ENCODE measurements around the gene TSPAN18.

Gene TSPAN18

GRCh38 chr11:44699497-44700408, 27.0 kb upstream of the TSPAN18 start:
- no peaks in the 10 kb centered on the region for H3K79me2 ChIP-seq (ENCODE audit: low read length)
- no peak overlapping the region for H2AFZ ChIP-seq (ENCODE audit: low read depth, low read length)
- no peak overlapping the region for H3K4me3 ChIP-seq (ENCODE audit: low read length)
- no peak overlapping the region for H3K4me2 ChIP-seq (ENCODE audit: low read length)
- H3K9me3 ChIP-seq (ENCODE audit: insufficient read depth, low read length) = peaks cover 4% of the 10 kb centered on the region; the same call in 1 of the 2 replicates
- H3K4me1 ChIP-seq (ENCODE audit: low read length) = peaks cover 4% of the 10 kb centered on the region
- peaks cover 22% of the 10 kb centered on the region for H3K27me3 ChIP-seq (ENCODE audit: low read depth, low read length)
- no peaks in the 10 kb centered on the region for H3K36me3 ChIP-seq (replicated peaks; ENCODE audit: low read depth, low read length)
- no peaks in the 10 kb centered on the region for H4K20me1 ChIP-seq (ENCODE audit: insufficient read depth, low read length)
- H3K9ac ChIP-seq (ENCODE audit: low read length) = no peak overlapping the region
- H3K27ac ChIP-seq (ENCODE audit: low read length) = no peak overlapping the region
- TF ChIP-seq CTCF (IDR thresholded peaks at IDR 0.05; ENCODE audit: low read depth, low read length) (no peak), EZH2phosphoT487 (IDR thresholded peaks at IDR 0.05; ENCODE audit: low read depth) (no peak)

GRCh38 chr11:44701276-44701675, 25.5 kb upstream of the TSPAN18 start:
- Histone ChIP-seq H3K79me2 (ENCODE audit: low read length) (no peaks in the 10 kb centered on the region), H3K4me1 (ENCODE audit: low read length) (no peaks in the 10 kb centered on the region), H3K27ac (ENCODE audit: low read length) (no peak overlapping the region), H3K9ac (ENCODE audit: low read length) (no peak overlapping the region), H3K27me3 (ENCODE audit: low read depth, low read length) (peaks cover 22% of the 10 kb centered on the region), H3K4me2 (ENCODE audit: low read length) (no peak overlapping the region), H2AFZ (ENCODE audit: low read depth, low read length) (no peak overlapping the region), H3K9me3 (ENCODE audit: insufficient read depth, low read length) (peaks cover 4% of the 10 kb centered on the region; the same call in 1 of the 2 replicates), H3K4me3 (ENCODE audit: low read length) (no peak overlapping the region), H4K20me1 (ENCODE audit: insufficient read depth, low read length) (no peaks in the 10 kb centered on the region), H3K36me3 (replicated peaks; ENCODE audit: low read depth, low read length) (no peaks in the 10 kb centered on the region)
- TF ChIP-seq CTCF (IDR thresholded peaks at IDR 0.05; ENCODE audit: low read depth, low read length) (no peak), EZH2phosphoT487 (IDR thresholded peaks at IDR 0.05; ENCODE audit: low read depth) (no peak)

GRCh38 chr11:44702889-44703288, 23.9 kb upstream of the TSPAN18 start:
- Histone ChIP-seq H2AFZ (ENCODE audit: low read depth, low read length) (no peak overlapping the region), H3K79me2 (ENCODE audit: low read length) (no peaks in the 10 kb centered on the region), H3K27ac (ENCODE audit: low read length) (no peak overlapping the region), H3K4me2 (ENCODE audit: low read length) (no peak overlapping the region), H3K36me3 (replicated peaks; ENCODE audit: low read depth, low read length) (no peaks in the 10 kb centered on the region), H3K4me1 (ENCODE audit: low read length) (no peaks in the 10 kb centered on the region), H3K4me3 (ENCODE audit: low read length) (no peak overlapping the region), H4K20me1 (ENCODE audit: insufficient read depth, low read length) (no peaks in the 10 kb centered on the region), H3K27me3 (ENCODE audit: low read depth, low read length) (peaks cover 22% of the 10 kb centered on the region), H3K9me3 (ENCODE audit: insufficient read depth, low read length) (peaks cover 4% of the 10 kb centered on the region; the same call in 1 of the 2 replicates), H3K9ac (ENCODE audit: low read length) (no peak overlapping the region)
- TF ChIP-seq EZH2phosphoT487 (IDR thresholded peaks at IDR 0.05; ENCODE audit: low read depth) (no peak), CTCF (IDR thresholded peaks at IDR 0.05; ENCODE audit: low read depth, low read length) (no peak)

GRCh38 chr11:44707094-44707493, 19.7 kb upstream of the TSPAN18 start:
- H3K79me2 ChIP-seq (ENCODE audit: low read length) = no peaks in the 10 kb centered on the region
- H3K27ac ChIP-seq (ENCODE audit: low read length) = no peak overlapping the region
- H3K36me3 ChIP-seq (replicated peaks; ENCODE audit: low read depth, low read length) = no peaks in the 10 kb centered on the region
- no peak for TF ChIP-seq CTCF (IDR thresholded peaks at IDR 0.05; ENCODE audit: low read depth, low read length)
- TF ChIP-seq EZH2phosphoT487 (IDR thresholded peaks at IDR 0.05; ENCODE audit: low read depth) = no peak
- no peaks in the 10 kb centered on the region for H4K20me1 ChIP-seq (ENCODE audit: insufficient read depth, low read length)
- H3K4me3 ChIP-seq (ENCODE audit: low read length) = no peak overlapping the region
- no peaks in the 10 kb centered on the region for H3K4me1 ChIP-seq (ENCODE audit: low read length)
- no peak overlapping the region for H3K4me2 ChIP-seq (ENCODE audit: low read length)
- no peak overlapping the region for H2AFZ ChIP-seq (ENCODE audit: low read depth, low read length)
- H3K27me3 ChIP-seq (ENCODE audit: low read depth, low read length) = peaks cover 22% of the 10 kb centered on the region
- H3K9ac ChIP-seq (ENCODE audit: low read length) = no peak overlapping the region
- peaks cover 4% of the 10 kb centered on the region; the same call in 1 of the 2 replicates for H3K9me3 ChIP-seq (ENCODE audit: insufficient read depth, low read length)

Measured in OCI-LY3 (cell line).